ENCODE measurements around the gene SLC2A6. TPM values are rescaled to one million over a fixed set of nuclear protein-coding genes. Genes with fewer than 3 reads are reported as not detected.

Gene SLC2A6
- polyA plus RNA-seq, 1 of the 3 experiments (the other 2 are of a cell fraction): 5.2 TPM

DNA sequence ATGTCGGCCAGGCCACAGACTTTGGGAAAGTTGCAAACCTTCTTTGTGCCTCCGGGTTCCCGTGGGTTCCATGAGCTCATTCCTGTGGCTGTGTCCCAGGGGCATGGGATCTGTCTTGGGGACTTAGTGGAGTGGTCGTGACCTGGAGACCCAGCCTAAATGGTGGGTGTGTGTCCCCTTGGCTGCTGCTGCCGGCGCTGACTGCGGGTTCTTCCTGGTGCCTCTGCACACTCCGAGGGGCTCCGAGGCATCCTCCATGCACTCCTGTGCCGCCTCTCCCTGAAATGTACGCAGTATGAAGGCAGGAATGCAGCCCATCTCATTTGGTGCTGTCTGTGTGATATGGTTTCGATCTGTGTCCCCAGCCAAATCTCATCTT, 21.0 kb upstream of the SLC2A6 start:
- POLR2A ChIA-PET: no interaction called here
- H4K20me1 ChIP-seq (ENCODE audit: insufficient read depth): no peaks in the 10 kb centered on the region
- H3K36me3 ChIP-seq (replicated peaks in 1 of 2; ENCODE audit: control insufficient read depth in 1 of 2, insufficient read depth in 2 of 2, low read length in 1 of 2): no peaks in the 10 kb centered on the region
- no peak overlapping the region for H3K9ac ChIP-seq
- CTCF ChIA-PET: interaction anchor here (0.6 to 1.6 kb wide), 4 partner anchors 11 to 58 kb away, joined by 3 to 7 read pairs (median 4); no protein-coding TSS in a partner anchor
- no peaks in the 10 kb centered on the region for H3F3A ChIP-seq (replicated peaks; ENCODE audit: insufficient read depth)
- H3K27me3 ChIP-seq (ENCODE audit: insufficient read depth): no peaks in the 10 kb centered on the region
- no peaks in the 10 kb centered on the region for H3K9me2 ChIP-seq
- TF ChIP-seq, protein P1, sequence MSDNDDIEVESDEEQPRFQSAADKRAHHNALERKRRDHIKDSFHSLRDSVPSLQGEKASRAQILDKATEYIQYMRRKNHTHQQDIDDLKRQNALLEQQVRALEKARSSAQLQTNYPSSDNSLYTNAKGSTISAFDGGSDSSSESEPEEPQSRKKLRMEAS (IDR thresholded peaks at IDR 0.05; ENCODE audit: low read depth): no peak
- no peak for TF ChIP-seq RAD21 (IDR thresholded peaks at IDR 0.05; ENCODE audit: low read length)
- no peak for TF ChIP-seq NRF1 (IDR thresholded peaks at IDR 0.05; ENCODE audit: low read depth, low read length)
- TF ChIP-seq, protein P2, sequence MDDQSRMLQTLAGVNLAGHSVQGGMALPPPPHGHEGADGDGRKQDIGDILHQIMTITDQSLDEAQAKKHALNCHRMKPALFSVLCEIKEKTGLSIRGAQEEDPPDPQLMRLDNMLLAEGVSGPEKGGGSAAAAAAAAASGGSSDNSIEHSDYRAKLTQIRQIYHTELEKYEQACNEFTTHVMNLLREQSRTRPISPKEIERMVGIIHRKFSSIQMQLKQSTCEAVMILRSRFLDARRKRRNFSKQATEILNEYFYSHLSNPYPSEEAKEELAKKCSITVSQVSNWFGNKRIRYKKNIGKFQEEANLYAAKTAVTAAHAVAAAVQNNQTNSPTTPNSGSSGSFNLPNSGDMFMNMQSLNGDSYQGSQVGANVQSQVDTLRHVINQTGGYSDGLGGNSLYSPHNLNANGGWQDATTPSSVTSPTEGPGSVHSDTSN (IDR thresholded peaks at IDR 0.05): no peak
- TF ChIP-seq CTCF (IDR thresholded peaks at IDR 0.05): no peak
- no peak for TF ChIP-seq RFX5 (IDR thresholded peaks at IDR 0.05; ENCODE audit: low read length)
- no peak for TF ChIP-seq ELF1 (IDR thresholded peaks at IDR 0.05)
- no peak overlapping the region for H3K4me2 ChIP-seq
- WGBS (ENCODE audit: low lambda C conversion rate): 56% methylated on average over 11 of the region's 12 CpGs
- no peak overlapping the region for H3K27ac ChIP-seq (ENCODE audit: low read depth in 2 of 2, low read length in 1 of 2)
- H3K79me2 ChIP-seq (ENCODE audit: insufficient read depth): no peaks in the 10 kb centered on the region
- H3K9me3 ChIP-seq: no peaks in the 10 kb centered on the region
- no peak overlapping the region for H3K4me3 ChIP-seq (ENCODE audit: low read depth in 2 of 2, low read length in 1 of 2)
- H2AFZ ChIP-seq (ENCODE audit: low read depth): no peak overlapping the region
- DNase-seq: no peak
- peaks cover 0 to 8% of the 10 kb centered on the region in 2 experiments; a peak in 1 of 4 replicates for H3K4me1 ChIP-seq (ENCODE audit: control insufficient read depth in 1 of 2, insufficient read depth in 2 of 2, low read depth in 1 of 2, low read length in 1 of 2)

GRCh38 chr9:133499132-133499891, 20.4 kb upstream of the SLC2A6 start:
- Histone ChIP-seq H3K27me3 (ENCODE audit: insufficient read depth) (no peaks in the 10 kb centered on the region), H3K4me2 (no peak overlapping the region), H3K9me2 (no peaks in the 10 kb centered on the region), H3K4me3 (ENCODE audit: low read depth in 2 of 2, low read length in 1 of 2) (no peak overlapping the region), H3K4me1 (ENCODE audit: control insufficient read depth in 1 of 2, insufficient read depth in 2 of 2, low read depth in 1 of 2, low read length in 1 of 2) (peaks cover 0 to 12% of the 10 kb centered on the region in 2 experiments; a peak in 1 of 4 replicates), H3F3A (replicated peaks; ENCODE audit: insufficient read depth) (no peaks in the 10 kb centered on the region), H4K20me1 (ENCODE audit: insufficient read depth) (no peaks in the 10 kb centered on the region), H2AFZ (ENCODE audit: low read depth) (no peak overlapping the region), H3K36me3 (replicated peaks in 1 of 2; ENCODE audit: control insufficient read depth in 1 of 2, insufficient read depth in 2 of 2, low read length in 1 of 2) (no peaks in the 10 kb centered on the region), H3K79me2 (ENCODE audit: insufficient read depth) (no peaks in the 10 kb centered on the region), H3K9ac (no peak overlapping the region), H3K27ac (ENCODE audit: low read depth in 2 of 2, low read length in 1 of 2) (no peak overlapping the region), H3K9me3 (no peaks in the 10 kb centered on the region)
- no peak for DNase-seq
- 67% methylated on average over 13 of the region's 19 CpGs for WGBS (ENCODE audit: low lambda C conversion rate)
- ChIA-PET POLR2A (interaction anchor here (0.8 to 0.9 kb wide), 2 partner anchors 14 to 35 kb away, joined by 3 read pairs; partner anchors contain the start of gene ADAMTSL2), CTCF (interaction anchor here (0.6 to 1.6 kb wide), 5 partner anchors 11 to 58 kb away, joined by 3 to 7 read pairs (median 3); no protein-coding TSS in a partner anchor)
- no peak for TF ChIP-seq JUND (IDR thresholded peaks at IDR 0.05)
- no peak for TF ChIP-seq NFIC (IDR thresholded peaks at IDR 0.05; ENCODE audit: borderline replicate concordance)
- no peak for TF ChIP-seq MEF2A (IDR thresholded peaks at IDR 0.05; ENCODE audit: borderline replicate concordance, low read depth)
- TF ChIP-seq REST (IDR thresholded peaks at IDR 0.05; ENCODE audit: low read depth, low read length): no peak
- no peak for TF ChIP-seq FOXM1 (IDR thresholded peaks at IDR 0.05; ENCODE audit: low read depth)
- no peak for TF ChIP-seq CHD2 (IDR thresholded peaks at IDR 0.05; ENCODE audit: low read length, partially characterized antibody)
- TF ChIP-seq, protein P2 (IDR thresholded peaks at IDR 0.05): no peak
- TF ChIP-seq NRF1 (IDR thresholded peaks at IDR 0.05; ENCODE audit: low read depth, low read length): no peak
- TF ChIP-seq, protein P3, sequence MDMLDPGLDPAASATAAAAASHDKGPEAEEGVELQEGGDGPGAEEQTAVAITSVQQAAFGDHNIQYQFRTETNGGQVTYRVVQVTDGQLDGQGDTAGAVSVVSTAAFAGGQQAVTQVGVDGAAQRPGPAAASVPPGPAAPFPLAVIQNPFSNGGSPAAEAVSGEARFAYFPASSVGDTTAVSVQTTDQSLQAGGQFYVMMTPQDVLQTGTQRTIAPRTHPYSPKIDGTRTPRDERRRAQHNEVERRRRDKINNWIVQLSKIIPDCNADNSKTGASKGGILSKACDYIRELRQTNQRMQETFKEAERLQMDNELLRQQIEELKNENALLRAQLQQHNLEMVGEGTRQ (IDR thresholded peaks at IDR 0.05; ENCODE audit: borderline replicate concordance, low read depth, low read length): no peak
- no peak for TF ChIP-seq YY1 (IDR thresholded peaks at IDR 0.05; ENCODE audit: low read depth)
- no peak for TF ChIP-seq RXRA (IDR thresholded peaks at IDR 0.05; ENCODE audit: borderline replicate concordance, low read depth)

Measured in SK-N-SH (cell line).